GM12878 (cell line): ENCODE data around the gene TARP.
"Not testable (repeated sequence)": the region's sequence is repeated elsewhere in the genome, so short reads cannot be mapped to it uniquely, and the experiment has no call there.

Source experiments
- ATF2 ChIP-seq: IDR thresholded peaks from 2 replicates; pipeline ENCODE4 v1.6.1; 2012; ENCODE audit warnings: low read length, inconsistent platforms
- CREM ChIP-seq: IDR thresholded peaks from 2 replicates; pipeline ENCODE4 v1.6.1; 2014; ENCODE audit warnings: antibody characterized with exemption, low read depth
- CTCF ChIP-seq, 3 experiments: IDR thresholded peaks in 2 of 3; conservative IDR thresholded peaks in 1 of 3; 2 replicates each; pipeline ENCODE4 v1.5.1; 2011; ENCODE audit warnings: low read depth in 3 of 3, low read length in 3 of 3, mild to moderate bottlenecking in 3 of 3, control low read depth in 2 of 3, moderate library complexity in 2 of 3, inconsistent platforms in 1 of 3, mixed read lengths in 1 of 3; ENCODE audit not compliant: control insufficient read depth in 2 of 3, insufficient read depth in 1 of 3; ENCODE audit errors: extremely low read depth in 1 of 3
- MTA3 ChIP-seq: IDR thresholded peaks from 2 replicates; pipeline ENCODE4 v1.6.1; 2012; ENCODE audit warnings: low read length, inconsistent platforms, borderline replicate concordance
- NR2C2 ChIP-seq: IDR thresholded peaks from 2 replicates; pipeline ENCODE4 v1.6.1; 2011; ENCODE audit warnings: borderline replicate concordance, low read depth; ENCODE audit not compliant: control insufficient read depth, insufficient read length
- POLR2A ChIP-seq: IDR thresholded peaks from 2 replicates; pipeline ENCODE4 v1.6.1; 2011; ENCODE audit warnings: low read depth, mild to moderate bottlenecking, low read length
- RCOR1 ChIP-seq: conservative IDR thresholded peaks from 2 replicates; pipeline ENCODE4 v1.6.1; 2012; ENCODE audit warnings: low read depth, low read length, improper control_type of control experiment
- TAF1 ChIP-seq: IDR thresholded peaks from 2 replicates; pipeline ENCODE4 v1.6.1; 2011; ENCODE audit warnings: mild to moderate bottlenecking, low read depth, low read length, borderline replicate concordance

GRCh38 chr7:38259157-38259556, 14.3 kb downstream of the TARP start:
- TF ChIP-seq MTA3; RCOR1; CTCF (IDR thresholded peaks at IDR 0.05 in 2 of 3, conservative IDR thresholded peaks at IDR 0.05 in 1 of 3; ENCODE audit: control insufficient read depth in 2 of 3, extremely low read depth in 1 of 3, insufficient read depth in 1 of 3, low read depth in 3 of 3, low read length in 3 of 3); ATF2; CREM; TAF1; POLR2A; NR2C2: not testable (repeated sequence)
